GM23338 (cell line): ENCODE measurements around the gene SND1. TPM values are rescaled to one million over a fixed set of nuclear protein-coding genes. Genes with fewer than 3 reads are reported as not detected.

Source experiments
- ATAC-seq: fragments of 200-7000 bp; cut with Tn5 transposase; 3 replicates; pipeline ENCODE4 v1.9.1; 2020
- DNase-seq: peaks from one replicate; pipeline ENCODE4 v3.0.0-alpha.2; 2015; ENCODE audit warnings: low spot score
- H2AFZ ChIP-seq: fragments of 200-600 bp; sonication (generic); 2 replicates; pipeline ENCODE4 v1.8.0; 2016; ENCODE audit warnings: antibody characterized with exemption, mild to moderate bottlenecking, moderate library complexity
- H3F3A ChIP-seq: fragments of 200-600 bp; sonication (generic); replicated peaks from 2 replicates; pipeline ENCODE4 v1.8.0; 2017; ENCODE audit warnings: antibody characterized with exemption, mixed run types, low read depth
- H3K27ac ChIP-seq: fragments of 200-600 bp; sonication (generic); 2 replicates; pipeline ENCODE4 v1.6.1; 2016; ENCODE audit warnings: low read depth
- H3K27me3 ChIP-seq: fragments of 200-600 bp; sonication (generic); 2 replicates; pipeline ENCODE4 v1.8.0; 2016; ENCODE audit warnings: mild to moderate bottlenecking, mixed run types, moderate library complexity; ENCODE audit not compliant: insufficient read depth
- H3K36me3 ChIP-seq: fragments of 200-600 bp; sonication (generic); 2 replicates; pipeline ENCODE4 v1.8.0; 2016; ENCODE audit warnings: mild to moderate bottlenecking; ENCODE audit not compliant: insufficient read depth
- H3K4me1 ChIP-seq: fragments of 200-600 bp; sonication (generic); 2 replicates; pipeline ENCODE4 v1.8.0; 2016; ENCODE audit warnings: mild to moderate bottlenecking, moderate library complexity; ENCODE audit not compliant: insufficient read depth
- H3K4me2 ChIP-seq: fragments of 200-600 bp; sonication (generic); 2 replicates; pipeline ENCODE4 v1.7.1; 2017; ENCODE audit warnings: mixed run types
- H3K4me3 ChIP-seq: fragments of 200-600 bp; sonication (generic); 2 replicates; pipeline ENCODE4 v1.6.1; 2016; ENCODE audit warnings: mixed run types
- H3K79me2 ChIP-seq: fragments of 200-600 bp; sonication (generic); replicated peaks from 2 replicates; pipeline ENCODE4 v1.8.0; 2017; ENCODE audit warnings: mild to moderate bottlenecking; ENCODE audit not compliant: insufficient read depth
- H3K9me2 ChIP-seq: fragments of 200-600 bp; sonication (generic); 2 replicates; pipeline ENCODE4 v1.8.0; 2017; ENCODE audit not compliant: insufficient read depth
- H4K20me1 ChIP-seq: fragments of 200-600 bp; sonication (generic); replicated peaks from 2 replicates; pipeline ENCODE4 v1.8.0; 2017; ENCODE audit warnings: mild to moderate bottlenecking; ENCODE audit not compliant: insufficient read depth
- H3K27ac Mint-ChIP-seq: 2 replicates; pipeline ENCODE4 v1.8.0; 2020; ENCODE audit warnings: inconsistent platforms, mild to moderate bottlenecking, moderate library complexity, mixed read lengths
- H3K27me3 Mint-ChIP-seq: 3 replicates; pipeline ENCODE4 v1.8.0; 2022; ENCODE audit warnings: low read depth, mild to moderate bottlenecking, moderate library complexity, mixed read lengths, inconsistent platforms; ENCODE audit not compliant: insufficient read depth, poor library complexity
- H3K36me3 Mint-ChIP-seq: 3 replicates; pipeline ENCODE4 v1.8.0; 2021; ENCODE audit warnings: low read depth, mild to moderate bottlenecking, inconsistent platforms, moderate library complexity, mixed read lengths
- H3K4me1 Mint-ChIP-seq: 3 replicates; pipeline ENCODE4 v1.8.0; 2020; ENCODE audit warnings: mild to moderate bottlenecking, inconsistent platforms, mixed read lengths
- H3K4me3 Mint-ChIP-seq: 3 replicates; pipeline ENCODE4 v1.8.0; 2021; ENCODE audit warnings: moderate library complexity, mild to moderate bottlenecking, inconsistent platforms, mixed read lengths
- H3K9me3 Mint-ChIP-seq: 3 replicates; pipeline ENCODE4 v1.8.0; 2020; ENCODE audit warnings: moderate library complexity, mild to moderate bottlenecking, inconsistent platforms, mixed read lengths
- CREB1 ChIP-seq: fragments of 250-450 bp; sonication (Bioruptor Pico); IDR thresholded peaks from 2 replicates; pipeline ENCODE4 v1.5.0; 2020; ENCODE audit warnings: low read depth, mild to moderate bottlenecking, moderate library complexity
- EZH2 ChIP-seq: fragments of 200-600 bp; sonication (generic); IDR thresholded peaks from one replicate; pipeline ENCODE4 v1.8.0; 2017; ENCODE audit warnings: antibody characterized with exemption, mild to moderate bottlenecking, low read depth; ENCODE audit not compliant: unreplicated experiment
- EZH2phosphoT487 ChIP-seq: fragments of 200-600 bp; sonication (generic); IDR thresholded peaks from one replicate; pipeline ENCODE4 v1.8.1; 2018; ENCODE audit warnings: antibody characterized with exemption; ENCODE audit not compliant: unreplicated experiment
- JUNB ChIP-seq: IDR thresholded peaks from one replicate; pipeline ENCODE4 v1.6.1; 2016; ENCODE audit warnings: antibody characterized with exemption; ENCODE audit not compliant: unreplicated experiment
- ZNF331 ChIP-seq: fragments of 250-450 bp; sonication (Bioruptor Pico); IDR thresholded peaks from 2 replicates; pipeline ENCODE4 v1.5.0; 2020; ENCODE audit warnings: low read depth, mild to moderate bottlenecking, moderate library complexity
- ZNF462 ChIP-seq: fragments of 250-450 bp; sonication (Bioruptor Pico); IDR thresholded peaks from 2 replicates; pipeline ENCODE4 v1.5.0; 2020; ENCODE audit warnings: mild to moderate bottlenecking, moderate library complexity
- polyA plus RNA-seq: library from polyadenylated mRNA; unstranded; fragments of >200 nt; fragmentation: Nextera tagmentation; extraction: Ambion mirVana; gene quantifications from 2 replicates; pipeline ENCODE4 v1.2.1, GENCODE V29; 2016
- total RNA-seq: library from RNA; depleted of rRNA; stranded (reverse); fragments of >200 nt; shearing (Covaris generic); gene quantifications from 2 replicates; pipeline ENCODE4 v1.2.3, GENCODE V29; 2014

Gene SND1
- total and polyA plus RNA-seq, 2 experiments from 2014 or later, result 107 to 254 TPM

GRCh38 chr7:128052404-128052803, 400.4 kb downstream of the SND1 start:
- Histone ChIP-seq H3K36me3 (no peaks in the 10 kb centered on the region), H3K79me2 (no peaks in the 10 kb centered on the region), H3K4me3 (no peak overlapping the region), H3K9me2 (no peaks in the 10 kb centered on the region), H3K27ac (no peak overlapping the region), H3F3A (no peaks in the 10 kb centered on the region), H3K27me3 (no peaks in the 10 kb centered on the region), H3K4me1 (no peaks in the 10 kb centered on the region; the same call in 1 of the 2 replicates), H2AFZ (no peak overlapping the region), H3K4me2 (no peak overlapping the region), H4K20me1 (peaks cover 17% of the 10 kb centered on the region; the same call in 1 of the 2 replicates)
- no peak for ATAC-seq
- no peak for DNase-seq
- Mint-ChIP-seq H3K4me1 (peaks cover 3% of the 10 kb centered on the region), H3K9me3 (no peaks in the 10 kb centered on the region), H3K27ac (no peak overlapping the region), H3K27me3 (no peaks in the 10 kb centered on the region), H3K4me3 (no peak overlapping the region), H3K36me3 (no peaks in the 10 kb centered on the region)
- TF ChIP-seq ZNF331 (CRISPR knock-in tag), result no peak
- no peak for TF ChIP-seq JUNB
- TF ChIP-seq EZH2, result no peak

- TF ChIP-seq CREB1 (no peak), ZNF331 (CRISPR knock-in tag) (no peak), ZNF462 (no peak), EZH2 (no peak), EZH2phosphoT487 (no peak), JUNB (no peak)
- no peaks in the 10 kb centered on the region for H3K9me2 ChIP-seq
- H3K4me3 Mint-ChIP-seq, result no peak overlapping the region
- H4K20me1 ChIP-seq, result peaks cover 17% of the 10 kb centered on the region; the same call in 1 of the 2 replicates
- H2AFZ ChIP-seq, result no peak overlapping the region
- no peak overlapping the region for H3K27ac ChIP-seq
- no peaks in the 10 kb centered on the region for H3K36me3 ChIP-seq
- H3K27ac Mint-ChIP-seq, result no peak overlapping the region
- no peaks in the 10 kb centered on the region for H3K79me2 ChIP-seq
- H3K4me1 ChIP-seq, result no peaks in the 10 kb centered on the region; the same call in 1 of the 2 replicates
- ATAC-seq (no peak), DNase-seq (no peak)
- no peaks in the 10 kb centered on the region for H3K9me3 Mint-ChIP-seq
- H3K4me3 ChIP-seq, result no peak overlapping the region
- no peaks in the 10 kb centered on the region for H3K36me3 Mint-ChIP-seq
- H3K4me1 Mint-ChIP-seq, result peaks cover 3% of the 10 kb centered on the region
- H3F3A ChIP-seq, result no peaks in the 10 kb centered on the region
- no peak overlapping the region for H3K4me2 ChIP-seq
- no peaks in the 10 kb centered on the region for H3K27me3 ChIP-seq
- H3K27me3 Mint-ChIP-seq, result no peaks in the 10 kb centered on the region
These were observed 401.0 kb downstream of the SND1 start for GRCh38 chr7:128053023-128053422.
